GM19043 (cell line): Measurements from ENCODE around the gene NTRK1.

Experiments used
- ATAC-seq: cut with Tn5 transposase; IDR thresholded peaks from one replicate; pipeline ENCODE4 v1.9.1; 2021; ENCODE audit warnings: low read depth; ENCODE audit not compliant: unreplicated experiment

The NTRK1 gene

GRCh38 chr1:156854634-156855033 is 6.0 kb upstream of the NTRK1 start:
- ATAC-seq: no peak

GRCh38 chr1:156856282-156856785 is 4.3 kb upstream of the NTRK1 start:
- ATAC-seq: no peak

DNA sequence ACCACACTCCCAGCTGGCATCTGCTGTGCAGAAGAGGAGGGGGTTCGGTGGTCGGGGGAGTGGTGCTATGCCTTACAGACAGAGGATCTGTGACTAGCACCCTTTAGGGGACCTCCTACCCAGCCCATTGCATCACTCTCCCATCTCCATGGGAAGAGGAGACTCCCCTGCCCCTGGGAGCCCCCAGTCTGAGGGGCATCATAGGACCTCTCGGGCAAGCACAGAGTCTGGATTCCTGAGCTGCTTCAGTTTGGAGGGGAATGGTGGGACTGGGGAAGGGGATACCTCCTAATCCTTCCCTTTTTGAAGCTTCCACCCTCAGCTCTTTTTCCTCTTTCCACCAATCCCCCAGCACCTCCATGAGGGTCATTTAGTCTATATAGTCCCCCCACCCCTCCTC is 3.1 kb upstream of the NTRK1 start:
- no peak for ATAC-seq

- ATAC-seq: no peak
Observed at GRCh38 chr1:156858555-156858956, 2.1 kb upstream of the NTRK1 start.

DNA sequence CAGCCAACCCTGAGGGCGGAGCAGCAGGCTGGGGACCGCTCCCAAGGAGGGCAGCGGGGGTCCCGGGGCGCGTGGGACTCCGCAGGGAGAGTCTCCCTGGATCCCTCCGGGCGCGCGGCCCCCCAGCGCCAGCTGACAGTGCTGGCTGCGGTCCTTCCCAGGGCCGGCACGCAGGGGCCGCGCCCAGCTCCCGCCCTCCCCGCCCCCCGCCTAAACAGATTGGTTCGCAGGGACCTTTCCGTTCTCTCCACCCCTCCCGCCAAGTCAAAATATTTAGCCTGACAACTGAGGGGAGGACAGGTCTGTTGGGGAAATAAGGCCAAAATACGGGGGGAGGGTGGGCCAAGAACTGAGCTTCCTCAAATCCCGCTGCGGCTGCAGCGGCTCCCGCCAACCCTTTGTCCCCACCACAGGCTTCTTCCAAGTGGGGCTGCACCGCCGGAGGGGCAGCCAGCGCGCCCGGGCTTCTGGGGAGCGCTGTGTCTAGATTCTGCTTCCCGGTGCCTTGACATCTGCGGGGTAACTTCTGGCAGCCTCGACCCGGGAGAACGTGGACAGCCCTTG is 1.6 kb upstream of the NTRK1 start, which contains the start of gene INSRR:
Gene INSRR (minus strand): TSS at position 159 of the 564 bp plus-strand sequence. CDS start 496 bp downstream, outside the sequence.
- ATAC-seq: no peak

GRCh38 chr1:156859523-156860112 is 1.0 kb upstream of the NTRK1 start:
- ATAC-seq: no peak

GRCh38 chr1:156860113-156860627 is 495 bp upstream of the NTRK1 start:
- no peak for ATAC-seq

GRCh38 chr1:156862584-156862983 is 1.9 kb downstream of the NTRK1 start:
- ATAC-seq: no peak

DNA sequence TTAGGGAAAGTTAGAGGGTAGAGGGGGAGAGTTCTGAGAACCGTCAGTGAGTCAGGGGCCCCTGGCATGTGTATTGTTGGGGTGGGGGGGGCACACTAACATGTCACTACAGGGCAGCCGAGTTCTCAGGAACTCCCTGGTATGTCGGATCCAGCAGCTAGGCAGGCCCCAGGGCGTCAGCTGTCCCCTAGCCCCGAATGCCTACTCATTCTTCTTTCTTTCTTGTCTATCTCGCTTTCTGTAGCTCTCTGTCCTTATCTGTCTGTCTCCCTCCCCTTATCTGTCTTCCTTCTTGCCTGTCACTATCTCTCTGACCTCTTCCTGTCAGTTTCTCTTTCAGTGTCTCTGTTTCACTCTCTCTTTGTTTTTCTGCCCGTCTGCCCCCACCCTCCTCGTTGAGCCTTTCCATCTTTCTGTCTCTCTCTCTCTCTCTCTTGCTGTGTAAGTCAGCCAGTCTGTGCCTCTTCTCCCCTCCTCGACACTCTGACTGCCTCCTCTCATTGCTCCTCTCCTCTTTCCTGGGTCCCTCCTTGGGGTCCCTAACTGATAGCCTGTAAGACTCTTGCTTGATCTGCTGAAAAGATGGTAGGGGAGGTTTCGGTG is 2.4 kb downstream of the NTRK1 start:
- ATAC-seq: no peak

DNA sequence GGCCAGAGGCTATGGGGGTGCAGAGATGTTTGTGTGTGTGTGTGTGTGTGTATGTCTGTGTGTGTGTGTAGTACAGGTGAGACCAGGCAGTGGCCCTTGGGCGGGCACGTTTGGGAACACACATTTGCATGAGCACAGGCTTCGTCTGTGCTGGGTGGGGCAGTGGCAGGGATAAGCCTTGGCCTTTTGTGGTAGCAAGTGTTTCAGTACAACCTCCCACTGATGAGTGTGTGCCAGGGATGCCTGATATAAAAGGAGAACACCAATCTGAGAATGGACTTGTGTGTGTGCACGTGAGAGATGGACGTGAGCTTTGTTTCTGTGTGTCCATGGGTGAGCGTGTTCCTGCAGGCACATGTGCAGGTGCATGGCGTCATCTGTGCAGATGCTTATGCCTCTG is 3.0 kb downstream of the NTRK1 start:
- ATAC-seq: no peak

- no peak for ATAC-seq
Observed at GRCh38 chr1:156864796-156865195, 4.1 kb downstream of the NTRK1 start.

DNA sequence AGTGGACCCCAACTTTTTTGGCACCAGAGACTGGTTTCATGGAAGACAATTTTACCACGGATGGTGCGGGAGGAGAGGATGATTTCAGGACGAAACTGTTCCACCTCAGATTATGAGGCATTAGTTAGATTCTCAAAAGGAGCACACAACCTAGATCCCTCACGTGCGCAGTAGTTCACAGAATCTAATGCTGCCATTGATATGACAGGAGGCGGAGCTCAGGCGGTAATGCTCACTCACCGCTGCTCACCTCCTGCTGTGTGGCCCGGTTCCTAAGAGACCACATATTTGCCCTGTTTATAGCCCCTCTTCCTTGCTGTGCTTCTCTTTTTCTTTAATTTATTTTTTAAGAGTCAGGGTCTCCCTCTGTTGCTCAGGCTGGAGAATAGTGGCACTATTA is 4.6 kb downstream of the NTRK1 start:
- no peak for ATAC-seq

- ATAC-seq: no peak
Observed at GRCh38 chr1:156865865-156866248, 5.2 kb downstream of the NTRK1 start.

DNA sequence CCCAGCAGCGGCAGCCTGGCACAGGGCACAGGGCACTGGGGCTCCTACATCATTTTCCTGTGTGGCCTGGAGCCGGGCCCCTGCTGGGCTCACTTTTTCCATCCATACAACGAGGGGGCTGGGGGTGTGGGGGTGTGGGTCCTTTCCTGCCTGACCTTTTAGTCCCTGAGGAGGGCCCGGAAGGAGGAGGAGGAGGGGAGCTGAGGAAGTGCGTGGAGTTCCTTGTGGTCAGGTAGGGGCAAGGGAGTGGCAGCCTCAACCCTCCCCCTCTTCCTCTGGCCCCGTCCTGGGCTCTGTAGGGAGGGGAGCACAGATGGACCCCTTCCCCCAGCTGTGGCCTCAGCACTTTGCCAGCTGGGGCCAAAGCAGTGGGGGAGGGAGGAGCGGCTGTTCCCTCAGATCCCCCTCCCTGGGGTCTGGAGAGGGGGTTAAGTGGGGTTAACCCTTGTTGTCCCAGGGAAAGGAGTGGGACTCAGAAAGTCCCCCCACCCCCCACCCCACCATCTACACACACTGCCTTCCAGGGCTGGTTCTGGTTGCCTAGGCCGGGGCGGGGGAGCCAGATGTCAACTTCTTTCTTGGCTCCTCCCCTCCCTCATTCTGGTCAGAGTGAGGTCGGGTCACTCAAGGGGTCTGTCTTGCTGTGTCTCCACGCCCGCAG is 5.7 kb downstream of the NTRK1 start:
- ATAC-seq: no peak

GRCh38 chr1:156868341-156868740 is 7.7 kb downstream of the NTRK1 start:
- no peak for ATAC-seq

DNA sequence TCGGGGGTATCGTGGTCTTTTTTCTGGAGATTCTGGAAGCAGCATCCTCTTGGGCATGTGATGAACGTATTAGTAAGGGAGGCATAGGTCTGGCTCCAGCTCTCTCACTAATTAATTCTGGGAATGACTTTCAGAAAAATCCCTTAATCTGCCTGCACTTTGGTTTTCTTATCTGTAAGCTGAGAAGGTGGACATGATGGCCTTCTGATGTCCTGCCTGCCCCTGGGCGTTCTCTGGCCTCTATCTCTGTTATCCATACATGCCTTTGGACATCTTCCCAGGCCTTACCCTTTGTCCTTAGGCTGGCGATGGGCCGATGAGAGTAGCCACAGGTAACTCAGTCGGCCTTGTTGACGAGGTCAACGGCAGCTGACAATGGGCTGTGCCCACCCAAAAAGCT is 8.8 kb downstream of the NTRK1 start:
- ATAC-seq: no peak

DNA sequence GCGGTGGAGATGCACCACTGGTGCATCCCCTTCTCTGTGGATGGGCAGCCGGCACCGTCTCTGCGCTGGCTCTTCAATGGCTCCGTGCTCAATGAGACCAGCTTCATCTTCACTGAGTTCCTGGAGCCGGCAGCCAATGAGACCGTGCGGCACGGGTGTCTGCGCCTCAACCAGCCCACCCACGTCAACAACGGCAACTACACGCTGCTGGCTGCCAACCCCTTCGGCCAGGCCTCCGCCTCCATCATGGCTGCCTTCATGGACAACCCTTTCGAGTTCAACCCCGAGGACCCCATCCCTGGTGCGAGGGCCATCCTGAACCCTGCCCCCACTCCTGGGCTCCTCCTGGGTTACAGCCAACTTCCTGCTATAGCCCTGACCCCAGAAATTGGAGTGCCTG is 13.0 kb downstream of the NTRK1 start:
- no peak for ATAC-seq

DNA sequence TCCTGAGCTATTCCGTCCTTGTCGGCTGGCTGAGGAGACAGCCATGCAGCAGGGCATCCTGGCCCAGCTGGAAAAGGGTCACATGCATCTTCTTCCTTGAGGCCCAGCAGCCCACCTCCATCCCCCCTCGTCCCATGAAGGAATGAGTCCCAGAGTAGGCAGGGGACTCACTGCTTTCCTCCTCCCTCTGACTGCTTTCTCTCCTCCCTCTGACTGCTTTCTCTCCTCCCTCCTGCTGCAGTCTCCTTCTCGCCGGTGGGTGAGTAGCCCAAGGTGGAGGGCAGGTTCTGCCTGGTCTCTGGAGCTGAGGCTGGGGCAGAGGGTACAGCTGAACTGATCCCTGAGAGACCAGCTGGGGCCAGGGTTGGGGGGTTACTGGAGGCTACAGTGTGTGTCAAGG is 13.5 kb downstream of the NTRK1 start:
- no peak for ATAC-seq

DNA sequence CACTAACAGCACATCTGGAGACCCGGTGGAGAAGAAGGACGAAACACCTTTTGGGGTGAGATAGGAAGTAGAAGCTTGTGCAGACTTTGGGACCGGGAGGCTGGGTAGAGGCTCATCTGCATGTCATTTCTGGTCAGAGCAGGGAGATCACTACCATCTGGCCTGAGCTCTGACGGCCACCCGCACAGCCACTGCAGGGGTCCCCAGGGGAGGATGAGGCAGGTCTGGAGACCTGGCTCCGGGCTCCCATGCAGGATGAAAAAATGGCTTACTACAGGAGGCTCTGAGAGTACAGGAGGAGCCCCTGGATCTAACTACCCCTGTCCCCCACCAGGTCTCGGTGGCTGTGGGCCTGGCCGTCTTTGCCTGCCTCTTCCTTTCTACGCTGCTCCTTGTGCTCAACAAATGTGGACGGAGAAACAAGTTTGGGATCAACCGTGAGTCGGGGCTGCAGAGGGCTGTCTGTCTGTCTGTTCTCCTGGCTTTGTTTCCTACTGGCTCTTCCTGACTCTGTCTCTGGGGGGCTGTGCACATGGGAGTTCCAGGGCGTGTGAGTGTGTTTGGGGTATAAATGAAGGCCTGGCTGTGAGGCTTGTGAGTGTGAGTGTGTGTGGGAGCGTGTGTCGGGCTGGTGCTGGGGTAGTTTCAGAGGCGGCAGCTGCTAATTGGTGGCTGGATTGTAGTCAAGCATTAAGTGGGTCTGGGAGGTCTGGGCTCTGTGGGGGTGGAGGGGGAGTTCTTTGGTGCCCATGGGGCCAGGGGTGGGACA is 14.1 kb downstream of the NTRK1 start:
- no peak for ATAC-seq

DNA sequence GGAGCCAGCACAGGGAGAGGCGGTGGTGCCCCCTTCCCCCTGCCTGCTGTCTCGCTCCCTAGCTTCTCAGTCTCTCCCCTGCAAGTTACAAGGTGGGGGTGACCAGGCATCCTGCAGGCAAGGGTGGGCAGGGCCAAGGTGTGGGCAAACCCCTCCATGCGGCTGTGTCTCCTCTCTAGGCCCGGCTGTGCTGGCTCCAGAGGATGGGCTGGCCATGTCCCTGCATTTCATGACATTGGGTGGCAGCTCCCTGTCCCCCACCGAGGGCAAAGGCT is 14.6 kb downstream of the NTRK1 start:
- ATAC-seq: no peak

GRCh38 chr1:156876281-156876680 is 15.6 kb downstream of the NTRK1 start:
- ATAC-seq: no peak
